Neural progenitor cell (in vitro differentiated cells): Measurements from ENCODE around the gene FGF22. TPM values are rescaled to one million over a fixed set of nuclear protein-coding genes. Genes with fewer than 3 reads are reported as not detected.

ENCODE experiments used
- DNase-seq: peaks from one replicate; pipeline ENCODE4 v3.0.0-alpha.2; 2016; ENCODE audit warnings: low spot score
- H2AFZ ChIP-seq: fragments of 200-600 bp; sonication (generic); replicated peaks from 2 replicates; pipeline ENCODE4 v1.6.1; 2016; ENCODE audit warnings: antibody characterized with exemption
- H3F3A ChIP-seq: fragments of 200-600 bp; sonication (generic); 2 replicates; pipeline ENCODE4 v1.6.1; 2016; ENCODE audit warnings: antibody characterized with exemption, low read depth
- H3K27ac ChIP-seq: fragments of 200-600 bp; sonication (generic); 2 replicates; pipeline ENCODE4 v1.5.1; 2016; ENCODE audit warnings: mild to moderate bottlenecking
- H3K27me3 ChIP-seq: fragments of 200-600 bp; sonication (generic); 2 replicates; pipeline ENCODE4 v1.6.1; 2016; ENCODE audit warnings: mild to moderate bottlenecking, moderate library complexity
- H3K36me3 ChIP-seq: fragments of 200-600 bp; sonication (generic); 2 replicates; pipeline ENCODE4 v1.5.1; 2016
- H3K4me1 ChIP-seq: fragments of 200-600 bp; sonication (generic); 2 replicates; pipeline ENCODE4 v1.6.1; 2016; ENCODE audit warnings: mixed run types
- H3K4me2 ChIP-seq: fragments of 200-600 bp; sonication (generic); 2 replicates; pipeline ENCODE4 v1.6.1; 2016
- H3K4me3 ChIP-seq: fragments of 200-600 bp; sonication (generic); 2 replicates; pipeline ENCODE4 v1.5.1; 2016
- H3K79me2 ChIP-seq: fragments of 200-600 bp; sonication (generic); 2 replicates; pipeline ENCODE4 v1.6.1; 2016; ENCODE audit warnings: low read depth
- H3K9ac ChIP-seq: fragments of 200-600 bp; sonication (generic); 2 replicates; pipeline ENCODE4 v1.6.1; 2016
- H3K9me3 ChIP-seq: fragments of 200-600 bp; sonication (generic); 2 replicates; pipeline ENCODE4 v1.5.1; 2016; ENCODE audit warnings: low read depth
- H4K20me1 ChIP-seq: fragments of 200-600 bp; sonication (generic); 2 replicates; pipeline ENCODE4 v1.6.1; 2016; ENCODE audit warnings: low read depth
- H3K27ac Mint-ChIP-seq: 3 replicates; pipeline ENCODE4 v1.8.0; 2021; ENCODE audit warnings: mixed read lengths
- H3K27me3 Mint-ChIP-seq: 2 replicates; pipeline ENCODE4 v1.8.0; 2022; ENCODE audit warnings: low read depth, mild to moderate bottlenecking, inconsistent platforms, moderate library complexity, mixed read lengths; ENCODE audit not compliant: insufficient read depth
- H3K36me3 Mint-ChIP-seq: 3 replicates; pipeline ENCODE4 v1.8.0; 2021; ENCODE audit warnings: mixed read lengths
- H3K4me1 Mint-ChIP-seq: 3 replicates; pipeline ENCODE4 v1.8.0; 2021; ENCODE audit warnings: mixed read lengths
- H3K4me3 Mint-ChIP-seq: 3 replicates; pipeline ENCODE4 v1.8.0; 2021; ENCODE audit warnings: mild to moderate bottlenecking, moderate library complexity, mixed read lengths
- H3K9me3 Mint-ChIP-seq: 3 replicates; pipeline ENCODE4 v1.8.0; 2020; ENCODE audit warnings: mixed read lengths
- CTCF ChIP-seq: fragments of 200-600 bp; sonication (generic); IDR thresholded peaks from 2 replicates; pipeline ENCODE4 v1.5.1; 2017; ENCODE audit warnings: antibody characterized with exemption, mild to moderate bottlenecking
- EZH2 ChIP-seq: fragments of 200-600 bp; sonication (generic); IDR thresholded peaks from 2 replicates; pipeline ENCODE4 v1.6.1; 2017; ENCODE audit warnings: antibody characterized with exemption, mild to moderate bottlenecking, moderate library complexity
- EZH2phosphoT487 ChIP-seq: fragments of 200-600 bp; sonication (generic); IDR thresholded peaks from 2 replicates; pipeline ENCODE4 v1.6.1; 2017; ENCODE audit warnings: antibody characterized with exemption
- total RNA-seq: library from RNA; depleted of rRNA; stranded (reverse); fragments of >200 nt; gene quantifications from 2 replicates; pipeline ENCODE4 v1.2.3, GENCODE V29; 2015; ENCODE audit warnings: low replicate concordance

FGF22 gene
- total RNA-seq, 1 donor from 2014 or later, result not detected

- Histone ChIP-seq H3K9ac (no peak overlapping the region), H3K36me3 (no peaks in the 10 kb centered on the region), H3K79me2 (no peaks in the 10 kb centered on the region), H3K4me1 (no peaks in the 10 kb centered on the region), H3K9me3 (no peaks in the 10 kb centered on the region), H3K4me3 (peak overlapping the region; percentile 54), H3F3A (peaks cover 18% of the 10 kb centered on the region), H3K27me3 (peaks cover 39% of the 10 kb centered on the region), H3K27ac (no peak overlapping the region), H2AFZ (no peak overlapping the region), H4K20me1 (peaks cover 20% of the 10 kb centered on the region), H3K4me2 (peak overlapping the region; percentile 81)
- no peak for DNase-seq
- Mint-ChIP-seq H3K4me3 (peak overlapping the region; percentile 38), H3K27ac (no peak overlapping the region), H3K4me1 (peaks cover 4% of the 10 kb centered on the region), H3K9me3 (no peaks in the 10 kb centered on the region), H3K36me3 (no peaks in the 10 kb centered on the region), H3K27me3 (peaks cover 9% of the 10 kb centered on the region)
- TF ChIP-seq CTCF, result no peak
- no peak for TF ChIP-seq EZH2
Observed at GRCh38 chr19:640161-640558, 481 bp downstream of the FGF22 start.

- no peak overlapping the region for H3K4me3 ChIP-seq
- no peaks in the 10 kb centered on the region for H3K36me3 Mint-ChIP-seq
- no peaks in the 10 kb centered on the region for H3K79me2 ChIP-seq
- H3K9ac ChIP-seq, result no peak overlapping the region
- peaks cover 4% of the 10 kb centered on the region for H3K4me1 Mint-ChIP-seq
- no peaks in the 10 kb centered on the region for H3K9me3 ChIP-seq
- H3K27me3 Mint-ChIP-seq, result peaks cover 9% of the 10 kb centered on the region
- H3K4me3 Mint-ChIP-seq, result no peak overlapping the region
- peaks cover 18% of the 10 kb centered on the region for H3F3A ChIP-seq
- H3K4me2 ChIP-seq, result no peak overlapping the region
- H3K27ac Mint-ChIP-seq, result no peak overlapping the region
- no peaks in the 10 kb centered on the region for H3K36me3 ChIP-seq
- H3K27me3 ChIP-seq, result peaks cover 39% of the 10 kb centered on the region
- no peak overlapping the region for H2AFZ ChIP-seq
- no peak overlapping the region for H3K27ac ChIP-seq
- H3K9me3 Mint-ChIP-seq, result no peaks in the 10 kb centered on the region
- no peak for DNase-seq
- TF ChIP-seq CTCF, result no peak
- no peak for TF ChIP-seq EZH2
- TF ChIP-seq EZH2phosphoT487, result no peak
- no peaks in the 10 kb centered on the region for H3K4me1 ChIP-seq
- peaks cover 20% of the 10 kb centered on the region for H4K20me1 ChIP-seq
Observed at GRCh38 chr19:640606-641189, 1.0 kb downstream of the FGF22 start.

- H3K9me3 ChIP-seq, result no peaks in the 10 kb centered on the region
- H3K4me1 ChIP-seq, result no peaks in the 10 kb centered on the region
- no peak overlapping the region for H3K9ac ChIP-seq
- no peaks in the 10 kb centered on the region for H3K79me2 ChIP-seq
- no peaks in the 10 kb centered on the region for H3K36me3 ChIP-seq
- H3K4me2 ChIP-seq, result no peak overlapping the region
- H3K27ac ChIP-seq, result no peak overlapping the region
- H3F3A ChIP-seq, result peaks cover 18% of the 10 kb centered on the region
- no peak overlapping the region for H2AFZ ChIP-seq
- Mint-ChIP-seq H3K4me3 (no peak overlapping the region), H3K36me3 (peaks cover 3% of the 10 kb centered on the region), H3K27me3 (peaks cover 11% of the 10 kb centered on the region), H3K27ac (no peak overlapping the region), H3K4me1 (peaks cover 4% of the 10 kb centered on the region), H3K9me3 (no peaks in the 10 kb centered on the region)
- no peak for DNase-seq
- peaks cover 21% of the 10 kb centered on the region for H4K20me1 ChIP-seq
- TF ChIP-seq EZH2phosphoT487 (no peak), CTCF (no peak), EZH2 (no peak)
- H3K4me3 ChIP-seq, result no peak overlapping the region
- H3K27me3 ChIP-seq, result peaks cover 36% of the 10 kb centered on the region
Observed at GRCh38 chr19:641702-642101, 2.0 kb downstream of the FGF22 start.
